Muscle layer of colon (tissue), 2 donors: ENCODE measurements around the gene TMEM72.

ENCODE experiments used
- H3K27ac ChIP-seq: one replicate; pipeline ENCODE4 v1.7.0; 2013; ENCODE audit warnings: low read depth, mild to moderate bottlenecking, low read length, moderate library complexity
- H3K27me3 ChIP-seq, 2 donors: one replicate each; pipeline ENCODE4 v1.7.0; 2013; ENCODE audit warnings: low read length in 2 of 2, mild to moderate bottlenecking in 2 of 2; ENCODE audit not compliant: insufficient read depth in 2 of 2, control insufficient read depth in 1 of 2
- H3K36me3 ChIP-seq: one replicate; pipeline ENCODE4 v1.7.0; 2013; ENCODE audit warnings: mild to moderate bottlenecking, low read length; ENCODE audit not compliant: insufficient read depth
- H3K4me1 ChIP-seq: one replicate; pipeline ENCODE4 v1.7.0; 2013; ENCODE audit warnings: mild to moderate bottlenecking, low read length; ENCODE audit not compliant: insufficient read depth
- H3K4me3 ChIP-seq, 2 donors: one replicate each; pipeline ENCODE4 v1.7.0; 2013; ENCODE audit warnings: low read length in 2 of 2, low read depth in 1 of 2, mild to moderate bottlenecking in 1 of 2, moderate library complexity in 1 of 2
- H3K9ac ChIP-seq: one replicate; pipeline ENCODE4 v1.7.0; 2013; ENCODE audit warnings: low read length
- H3K9me3 ChIP-seq: one replicate; pipeline ENCODE4 v1.7.0; 2013; ENCODE audit warnings: mild to moderate bottlenecking, low read length
- donor health status: abdominal sarcoma.
- donor health status: Adenocarcinoma of cecum.

The TMEM72 gene

DNA sequence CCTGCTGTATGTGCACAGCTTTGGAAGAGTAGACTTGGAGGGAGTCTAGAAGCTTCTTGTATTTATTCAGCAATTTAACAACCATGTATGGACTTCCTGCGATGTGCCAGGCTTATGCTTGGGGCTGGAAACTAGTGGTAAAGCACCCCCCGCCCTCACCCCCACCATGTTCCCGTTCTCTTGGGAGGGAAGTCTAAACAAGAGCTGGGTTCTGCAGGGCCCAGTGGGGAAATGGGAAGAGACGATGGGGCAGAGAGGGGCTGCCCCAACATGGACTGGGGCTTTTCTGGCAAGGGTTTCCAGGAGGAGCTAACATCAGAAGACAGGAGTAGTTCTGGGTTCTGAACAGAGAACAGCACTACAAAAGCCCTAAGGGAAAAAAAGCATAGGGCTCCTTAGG lies 56.5 kb downstream of the TMEM72 start:
- H3K9me3 ChIP-seq: no peaks in the 10 kb centered on the region
- H3K9ac ChIP-seq: no peak overlapping the region
- H3K4me1 ChIP-seq: peaks cover 45% of the 10 kb centered on the region
- H3K27me3 ChIP-seq: no peaks in the 10 kb centered on the region
- no peak overlapping the region for H3K4me3 ChIP-seq
- H3K27ac ChIP-seq: no peak overlapping the region
- H3K36me3 ChIP-seq: peaks cover 15% of the 10 kb centered on the region

DNA sequence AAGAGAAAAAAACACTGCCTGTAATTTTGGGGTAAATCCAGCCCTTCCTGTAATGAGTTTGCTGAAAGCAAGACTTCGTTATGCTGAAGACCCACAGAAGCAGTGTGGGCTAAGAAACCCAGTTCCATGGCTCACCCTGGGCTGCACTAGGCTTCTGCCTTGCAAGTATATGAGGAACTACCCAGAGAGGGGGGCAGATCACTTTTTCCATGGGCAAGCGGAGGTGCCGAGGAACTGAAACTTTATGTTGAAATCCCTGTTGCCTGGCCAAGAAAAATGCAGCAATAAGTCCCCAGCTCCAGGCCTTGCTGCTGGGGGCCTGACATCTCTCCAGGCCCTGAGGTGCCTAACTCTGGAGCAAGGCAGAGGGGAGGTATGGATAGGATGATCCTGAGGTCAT lies 57.0 kb downstream of the TMEM72 start:
- no peak overlapping the region for H3K27ac ChIP-seq
- no peaks in the 10 kb centered on the region for H3K27me3 ChIP-seq
- H3K9me3 ChIP-seq: no peaks in the 10 kb centered on the region
- H3K4me1 ChIP-seq: peaks cover 43% of the 10 kb centered on the region
- no peak overlapping the region for H3K4me3 ChIP-seq
- no peak overlapping the region for H3K9ac ChIP-seq
- peaks cover 15% of the 10 kb centered on the region for H3K36me3 ChIP-seq

DNA sequence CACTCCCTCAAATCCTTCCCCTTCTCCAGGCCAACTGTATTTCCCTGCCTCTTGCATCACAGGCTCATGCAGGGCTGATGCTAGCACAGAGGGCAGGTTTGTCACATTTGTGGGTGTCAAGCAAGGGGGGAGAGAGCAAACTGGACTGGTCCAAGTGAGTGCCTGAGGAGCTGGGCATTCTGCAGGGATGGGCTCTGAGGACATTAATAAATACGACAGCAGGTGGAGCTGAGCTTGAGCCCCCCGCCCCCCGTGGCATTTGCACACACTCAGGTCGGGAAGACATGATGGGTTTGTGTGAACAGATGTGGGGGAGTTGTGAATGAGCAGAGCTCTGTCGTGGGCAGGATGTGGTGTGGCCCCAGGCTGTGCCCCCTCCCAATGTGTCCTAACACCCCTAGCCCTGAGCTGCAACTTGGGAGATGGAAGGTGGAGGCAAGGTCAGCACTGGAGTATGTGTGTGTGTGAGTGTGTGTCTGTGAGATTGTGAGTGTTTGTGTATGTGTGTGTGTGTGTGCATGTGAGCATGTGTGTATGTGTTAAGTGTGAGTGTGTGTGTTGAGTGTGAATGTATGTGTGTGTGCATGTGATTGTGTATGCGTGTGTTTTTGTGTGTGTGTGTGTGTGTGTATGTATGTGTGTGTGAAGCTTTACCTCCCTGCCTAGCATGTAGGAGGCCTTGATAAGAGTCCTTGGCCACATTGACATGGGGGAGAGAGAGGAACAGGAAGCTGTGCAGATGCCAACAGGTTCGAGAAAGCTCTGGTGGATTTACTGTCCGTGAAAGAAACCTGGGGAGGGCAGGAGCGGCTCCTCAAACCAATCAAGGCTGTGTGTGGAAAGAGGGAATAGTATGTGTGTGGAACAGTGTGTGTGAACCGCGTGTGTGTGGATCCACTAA lies 57.6 kb downstream of the TMEM72 start:
- H3K36me3 ChIP-seq: peaks cover 15% of the 10 kb centered on the region
- no peaks in the 10 kb centered on the region for H3K9me3 ChIP-seq
- H3K27ac ChIP-seq: no peak overlapping the region
- H3K4me3 ChIP-seq: no peak overlapping the region
- no peaks in the 10 kb centered on the region for H3K27me3 ChIP-seq
- H3K9ac ChIP-seq: no peak overlapping the region
- H3K4me1 ChIP-seq: peaks cover 36% of the 10 kb centered on the region

DNA sequence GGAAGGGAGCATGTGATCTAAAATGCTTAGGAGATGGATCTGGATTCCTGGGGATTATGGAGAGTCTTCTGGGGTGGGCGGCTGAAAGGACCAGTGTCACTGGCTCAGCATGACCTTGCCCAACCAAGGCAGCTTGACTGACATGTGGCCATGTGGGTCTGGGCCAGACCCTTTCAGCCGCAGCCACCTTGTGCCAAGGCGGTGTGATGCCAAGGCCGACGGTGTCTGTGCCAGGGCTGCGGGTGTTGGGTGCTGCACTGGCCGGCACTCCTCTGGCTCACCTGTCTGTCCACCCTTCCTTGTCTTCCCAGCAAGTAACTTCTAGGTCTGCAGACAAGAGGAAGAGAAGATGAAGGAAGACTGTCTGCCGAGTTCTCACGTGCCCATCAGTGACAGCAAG lies 58.7 kb downstream of the TMEM72 start:
- Histone ChIP-seq H3K27me3 (no peaks in the 10 kb centered on the region), H3K9me3 (no peaks in the 10 kb centered on the region), H3K4me1 (peaks cover 33% of the 10 kb centered on the region), H3K36me3 (peaks cover 15% of the 10 kb centered on the region), H3K9ac (no peak overlapping the region), H3K4me3 (no peak overlapping the region), H3K27ac (no peak overlapping the region)

DNA sequence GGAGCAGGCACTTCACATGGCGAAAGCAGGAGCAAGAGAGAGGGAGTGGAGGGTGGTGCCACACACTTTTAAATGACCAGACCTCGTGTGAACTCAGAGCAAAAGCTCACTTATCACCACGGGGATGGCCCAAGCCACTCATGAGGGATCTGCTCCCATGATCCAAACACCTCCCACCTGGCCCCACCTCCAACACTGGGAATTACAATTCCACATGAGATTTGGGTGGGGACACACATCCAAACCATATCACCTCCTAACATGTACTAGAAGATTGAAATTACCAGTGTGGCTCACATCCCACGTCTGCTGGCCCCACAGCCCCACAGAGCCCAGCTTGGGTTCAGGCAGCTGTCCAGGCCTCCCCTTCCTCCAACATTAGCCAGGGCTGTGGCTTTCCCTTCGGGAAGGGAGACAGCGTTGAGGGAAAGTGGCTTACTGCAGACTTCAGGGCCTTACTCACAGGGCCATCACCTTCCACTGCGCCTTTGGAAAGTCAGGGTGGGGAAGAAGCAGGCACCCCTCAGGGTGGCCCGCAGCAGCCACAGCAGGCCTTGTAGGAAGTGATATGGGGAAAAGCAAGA lies 59.8 kb downstream of the TMEM72 start:
- H3K4me3 ChIP-seq: no peak overlapping the region
- H3K9ac ChIP-seq: no peak overlapping the region
- no peak overlapping the region for H3K27ac ChIP-seq
- peaks cover 36% of the 10 kb centered on the region for H3K4me1 ChIP-seq
- H3K36me3 ChIP-seq: peaks cover 15% of the 10 kb centered on the region
- no peaks in the 10 kb centered on the region for H3K27me3 ChIP-seq
- H3K9me3 ChIP-seq: no peaks in the 10 kb centered on the region

DNA sequence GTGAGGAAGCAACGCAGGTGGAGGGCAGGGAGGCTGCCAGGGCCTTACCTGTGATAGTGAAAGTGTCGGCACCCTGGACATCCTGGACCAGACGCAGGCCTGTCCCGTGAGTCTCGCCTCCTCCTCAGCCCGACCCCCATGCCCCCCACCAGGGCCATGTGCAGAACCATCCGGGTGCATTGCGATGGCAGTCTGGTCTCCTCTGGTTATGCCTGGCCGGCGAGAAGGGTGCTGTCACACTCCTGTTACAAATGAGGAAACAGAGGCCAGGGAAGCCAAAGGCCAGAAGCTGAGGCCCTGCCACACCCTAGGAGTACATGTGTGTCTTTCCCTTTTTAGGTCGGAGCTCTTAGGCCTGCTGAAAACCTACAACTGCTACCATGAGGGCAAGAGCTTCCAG lies 60.3 kb downstream of the TMEM72 start:
- Histone ChIP-seq H3K36me3 (peaks cover 16% of the 10 kb centered on the region), H3K27ac (no peak overlapping the region), H3K27me3 (no peaks in the 10 kb centered on the region), H3K4me3 (no peak overlapping the region), H3K4me1 (peaks cover 37% of the 10 kb centered on the region), H3K9ac (no peak overlapping the region), H3K9me3 (no peaks in the 10 kb centered on the region)

DNA sequence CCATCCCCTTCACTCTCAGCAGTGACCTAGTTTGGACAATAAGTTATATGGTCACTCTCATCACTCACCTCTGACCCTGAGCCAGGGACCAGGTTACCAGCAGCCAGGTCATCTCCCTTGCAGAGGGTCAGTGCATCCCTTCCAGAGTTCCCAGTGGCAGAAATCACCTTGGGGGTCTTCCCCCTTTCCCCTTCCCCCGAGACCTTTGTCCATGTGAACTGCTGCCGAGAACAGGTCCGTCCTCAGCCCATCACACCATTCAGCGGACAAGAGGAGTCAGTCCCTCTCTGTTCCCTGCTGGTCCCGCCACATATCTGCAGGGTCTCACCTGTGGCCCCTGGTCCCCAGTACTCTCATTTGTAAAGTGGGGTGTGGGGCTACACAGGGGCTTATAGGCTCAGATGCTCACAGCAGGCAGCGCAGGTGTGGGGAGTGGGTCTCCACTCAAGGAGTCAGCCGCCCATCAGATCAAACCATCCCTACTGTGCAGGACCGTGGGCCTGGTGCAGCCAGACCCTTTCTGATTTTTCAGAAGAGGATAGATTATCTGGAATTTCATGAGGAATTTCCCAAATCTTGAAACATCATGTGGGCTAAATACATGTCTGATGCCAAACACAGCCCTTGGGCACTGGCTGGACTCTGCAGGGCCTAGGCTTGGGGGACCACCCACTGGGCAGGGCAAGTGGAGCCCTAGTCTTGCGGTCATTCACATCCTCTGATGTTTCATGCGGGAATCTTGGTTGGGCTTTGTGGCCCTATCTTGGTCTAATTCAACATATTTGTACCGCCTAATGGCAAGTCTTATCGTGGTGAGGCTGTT lies 61.0 kb downstream of the TMEM72 start:
- Histone ChIP-seq H3K4me1 (peaks cover 40% of the 10 kb centered on the region), H3K36me3 (peaks cover 22% of the 10 kb centered on the region), H3K27ac (no peak overlapping the region), H3K9ac (no peak overlapping the region), H3K4me3 (no peak overlapping the region), H3K9me3 (no peaks in the 10 kb centered on the region), H3K27me3 (no peaks in the 10 kb centered on the region)

DNA sequence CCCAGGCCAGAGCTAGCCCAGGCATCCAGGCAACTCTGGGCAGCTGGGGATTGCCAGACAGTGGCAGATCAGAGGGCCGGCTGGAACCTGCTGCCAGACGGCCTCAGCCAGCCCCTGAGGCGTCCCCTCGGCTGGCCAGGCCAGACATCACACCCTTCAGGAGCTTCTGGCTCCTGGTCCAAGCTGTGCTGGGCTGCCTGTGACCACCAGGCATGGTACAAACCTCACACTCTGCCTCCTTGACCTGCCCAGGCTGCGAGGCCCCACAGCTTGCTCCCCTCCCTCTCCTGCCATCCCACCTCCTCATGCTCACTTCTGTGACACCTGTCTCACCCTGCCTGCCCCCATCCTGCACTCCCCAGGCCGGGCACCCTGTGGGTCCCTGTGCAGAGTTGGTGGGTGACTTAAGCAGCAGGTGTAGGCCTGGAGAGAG lies 61.8 kb downstream of the TMEM72 start:
- H3K4me1 ChIP-seq: peaks cover 41% of the 10 kb centered on the region
- H3K4me3 ChIP-seq: no peak overlapping the region
- no peak overlapping the region for H3K9ac ChIP-seq
- no peak overlapping the region for H3K27ac ChIP-seq
- H3K9me3 ChIP-seq: no peaks in the 10 kb centered on the region
- no peaks in the 10 kb centered on the region for H3K27me3 ChIP-seq
- H3K36me3 ChIP-seq: peaks cover 24% of the 10 kb centered on the region

DNA sequence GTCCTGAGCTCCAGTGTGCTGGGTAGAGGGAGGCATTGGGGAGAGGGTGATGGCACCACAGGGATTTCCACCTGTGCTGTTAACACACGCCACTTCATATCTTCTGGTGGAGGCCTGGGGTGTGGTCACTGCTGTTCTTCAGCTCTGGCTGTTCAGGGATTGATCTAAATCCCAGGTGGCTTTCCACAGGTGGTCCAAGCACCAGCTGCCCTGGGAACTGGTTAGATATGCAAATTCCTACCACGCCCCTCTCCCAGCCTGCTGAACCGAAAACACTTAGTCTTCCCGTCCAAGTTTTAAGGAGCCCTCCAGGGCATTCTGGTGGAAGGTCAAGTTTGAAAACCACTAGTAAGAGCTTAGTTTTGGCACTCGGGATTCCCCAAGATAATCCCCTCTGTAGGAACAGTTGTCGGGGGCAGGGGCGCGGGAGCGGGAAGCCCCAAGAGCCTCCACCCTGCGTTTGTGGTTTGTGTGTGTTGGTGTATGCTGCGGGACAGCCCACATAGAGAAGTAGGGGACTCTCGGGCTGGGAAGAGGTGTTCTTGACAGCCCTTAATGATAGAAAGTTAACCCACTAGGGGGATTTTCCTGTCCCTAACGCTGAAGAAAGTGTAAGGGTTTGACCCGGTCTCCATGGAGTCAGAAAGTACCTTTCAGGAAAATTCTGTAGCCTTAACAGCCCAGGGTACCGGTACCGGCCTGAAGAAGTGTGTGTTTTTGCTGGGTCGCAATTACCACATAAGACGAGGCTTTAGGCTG lies 62.4 kb downstream of the TMEM72 start:
- Histone ChIP-seq H3K9ac (no peak overlapping the region), H3K27ac (peak overlapping the region; percentile 92), H3K4me3 (no peak overlapping the region), H3K9me3 (no peaks in the 10 kb centered on the region), H3K27me3 (no peaks in the 10 kb centered on the region), H3K36me3 (peaks cover 24% of the 10 kb centered on the region), H3K4me1 (peaks cover 42% of the 10 kb centered on the region)

DNA sequence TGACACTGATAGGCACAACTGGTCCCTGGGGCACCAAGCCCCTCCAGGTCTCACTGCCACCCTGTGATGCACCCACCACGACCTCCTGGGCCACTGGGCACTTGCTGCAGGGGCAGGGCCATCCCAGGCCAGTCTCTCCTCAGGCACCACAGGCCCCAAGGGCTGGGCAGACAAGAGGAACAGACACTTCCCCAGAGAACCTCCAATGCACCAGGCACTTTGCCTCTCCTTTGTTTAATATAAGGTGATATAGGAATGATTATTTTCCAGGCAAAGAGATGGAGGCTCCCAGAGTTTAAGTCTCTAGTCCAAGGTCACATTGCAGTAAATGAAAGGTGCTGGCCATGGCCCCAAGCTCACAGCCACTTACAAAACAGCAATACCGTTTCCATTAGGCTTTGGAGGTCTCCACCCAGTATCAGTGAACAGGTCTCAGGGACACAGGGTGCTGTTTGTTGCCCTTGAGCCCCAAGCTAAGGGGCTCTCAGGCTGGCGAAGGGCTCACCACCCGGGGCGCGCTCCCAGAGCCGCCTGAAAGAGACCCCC lies 63.0 kb downstream of the TMEM72 start:
- H3K9ac ChIP-seq: peak overlapping the region; percentile 29
- H3K4me3 ChIP-seq: peak overlapping the region; percentile 29 to 64
- peaks cover 24% of the 10 kb centered on the region for H3K36me3 ChIP-seq
- peak overlapping the region; percentile 92 for H3K27ac ChIP-seq
- no peaks in the 10 kb centered on the region for H3K27me3 ChIP-seq
- H3K9me3 ChIP-seq: no peaks in the 10 kb centered on the region
- H3K4me1 ChIP-seq: peaks cover 45% of the 10 kb centered on the region
